Uterus (tissue), 2 donors: ENCODE data around the gene SH2D3C.

Experiments
- POLR2A ChIP-seq, 2 donors: fragments of 450-650 bp; IDR thresholded peaks; one replicate each; pipeline ENCODE4 v1.6.1; 2016; ENCODE audit warnings: antibody characterized with exemption in 2 of 2, mild to moderate bottlenecking in 1 of 2, moderate library complexity in 1 of 2
- TF ChIP-seq, protein P1 (sequence below), 4 experiments: fragments of 200-600 bp in 2 of 4; fragments of 450-650 bp in 2 of 4; sonication (generic) in 2 of 4; IDR thresholded peaks; one replicate each; pipeline ENCODE4 v1.5.1; 2016 to 2019; ENCODE audit warnings: antibody characterized with exemption in 4 of 4, mild to moderate bottlenecking in 2 of 4, moderate library complexity in 1 of 4

DNA sequence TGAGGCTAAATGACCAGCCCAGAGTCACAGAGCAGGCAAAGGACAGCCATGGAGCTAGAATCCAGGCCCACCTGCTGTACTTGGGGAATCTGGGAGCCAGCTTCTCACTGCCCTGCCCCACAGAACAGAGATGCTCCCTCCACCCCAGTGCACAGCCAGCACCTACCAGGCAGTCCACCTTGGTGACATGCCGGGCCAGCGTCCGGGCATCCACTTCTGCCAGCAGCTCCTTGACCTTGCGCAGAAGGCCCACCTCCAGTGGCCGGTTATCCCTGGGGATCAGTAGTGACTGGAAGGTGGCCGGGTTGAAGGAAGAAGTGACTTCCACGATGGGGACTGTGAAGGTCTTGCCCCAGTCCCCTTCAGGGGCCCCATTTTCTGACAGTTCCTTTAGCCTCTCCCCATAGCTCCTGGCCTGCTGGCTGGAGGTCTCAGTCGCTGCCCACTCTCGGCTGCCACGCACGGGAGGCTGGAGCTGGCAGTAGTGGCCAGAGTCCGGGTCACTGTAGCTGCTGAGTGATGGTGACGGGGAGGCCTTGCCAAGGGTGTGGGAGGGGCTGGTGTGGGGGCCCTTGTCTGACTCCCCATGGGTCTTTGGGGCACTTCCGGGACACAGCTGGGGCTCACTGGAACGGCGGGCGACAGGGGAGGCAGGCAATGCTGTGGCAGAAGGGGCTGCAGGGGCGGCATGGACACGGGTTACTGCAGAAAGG, 33.9 kb downstream of the SH2D3C start:
- TF ChIP-seq, protein P1, sequence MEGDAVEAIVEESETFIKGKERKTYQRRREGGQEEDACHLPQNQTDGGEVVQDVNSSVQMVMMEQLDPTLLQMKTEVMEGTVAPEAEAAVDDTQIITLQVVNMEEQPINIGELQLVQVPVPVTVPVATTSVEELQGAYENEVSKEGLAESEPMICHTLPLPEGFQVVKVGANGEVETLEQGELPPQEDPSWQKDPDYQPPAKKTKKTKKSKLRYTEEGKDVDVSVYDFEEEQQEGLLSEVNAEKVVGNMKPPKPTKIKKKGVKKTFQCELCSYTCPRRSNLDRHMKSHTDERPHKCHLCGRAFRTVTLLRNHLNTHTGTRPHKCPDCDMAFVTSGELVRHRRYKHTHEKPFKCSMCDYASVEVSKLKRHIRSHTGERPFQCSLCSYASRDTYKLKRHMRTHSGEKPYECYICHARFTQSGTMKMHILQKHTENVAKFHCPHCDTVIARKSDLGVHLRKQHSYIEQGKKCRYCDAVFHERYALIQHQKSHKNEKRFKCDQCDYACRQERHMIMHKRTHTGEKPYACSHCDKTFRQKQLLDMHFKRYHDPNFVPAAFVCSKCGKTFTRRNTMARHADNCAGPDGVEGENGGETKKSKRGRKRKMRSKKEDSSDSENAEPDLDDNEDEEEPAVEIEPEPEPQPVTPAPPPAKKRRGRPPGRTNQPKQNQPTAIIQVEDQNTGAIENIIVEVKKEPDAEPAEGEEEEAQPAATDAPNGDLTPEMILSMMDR (IDR thresholded peaks at IDR 0.05): no peak
- no peak for TF ChIP-seq POLR2A (IDR thresholded peaks at IDR 0.05)
